Measurements from ENCODE around the gene LYST.

Gene LYST

DNA sequence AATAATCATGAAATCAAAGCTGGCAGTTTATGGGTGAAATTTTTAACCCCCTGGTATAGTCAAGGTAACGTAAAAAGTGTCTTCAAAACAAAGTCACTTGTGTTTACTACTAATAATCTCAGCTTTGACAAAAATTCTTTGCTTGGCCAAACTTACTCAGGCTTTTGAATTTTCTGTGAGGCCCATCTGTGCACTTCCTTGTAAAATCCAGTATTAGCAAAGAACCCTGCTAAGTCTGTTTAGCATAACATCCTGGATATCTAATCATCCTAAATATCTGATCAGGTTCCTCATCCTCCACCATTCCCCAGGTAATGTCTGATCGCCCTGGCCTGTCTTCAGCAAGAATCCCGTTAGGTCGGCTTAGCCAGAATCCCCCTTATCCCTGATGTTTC lies 3.0 kb downstream of the LYST start:
- no peaks in the 10 kb centered on the region for H3K9me2 ChIP-seq (replicated peaks; ENCODE audit: control insufficient read depth, low read length)
- TF ChIP-seq, protein P1, sequence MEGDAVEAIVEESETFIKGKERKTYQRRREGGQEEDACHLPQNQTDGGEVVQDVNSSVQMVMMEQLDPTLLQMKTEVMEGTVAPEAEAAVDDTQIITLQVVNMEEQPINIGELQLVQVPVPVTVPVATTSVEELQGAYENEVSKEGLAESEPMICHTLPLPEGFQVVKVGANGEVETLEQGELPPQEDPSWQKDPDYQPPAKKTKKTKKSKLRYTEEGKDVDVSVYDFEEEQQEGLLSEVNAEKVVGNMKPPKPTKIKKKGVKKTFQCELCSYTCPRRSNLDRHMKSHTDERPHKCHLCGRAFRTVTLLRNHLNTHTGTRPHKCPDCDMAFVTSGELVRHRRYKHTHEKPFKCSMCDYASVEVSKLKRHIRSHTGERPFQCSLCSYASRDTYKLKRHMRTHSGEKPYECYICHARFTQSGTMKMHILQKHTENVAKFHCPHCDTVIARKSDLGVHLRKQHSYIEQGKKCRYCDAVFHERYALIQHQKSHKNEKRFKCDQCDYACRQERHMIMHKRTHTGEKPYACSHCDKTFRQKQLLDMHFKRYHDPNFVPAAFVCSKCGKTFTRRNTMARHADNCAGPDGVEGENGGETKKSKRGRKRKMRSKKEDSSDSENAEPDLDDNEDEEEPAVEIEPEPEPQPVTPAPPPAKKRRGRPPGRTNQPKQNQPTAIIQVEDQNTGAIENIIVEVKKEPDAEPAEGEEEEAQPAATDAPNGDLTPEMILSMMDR (IDR thresholded peaks at IDR 0.05; ENCODE audit: low read depth, low read length, poor library complexity, severe bottlenecking), result no peak
- no peak for TF ChIP-seq EZH2phosphoT487 (IDR thresholded peaks at IDR 0.05; ENCODE audit: borderline replicate concordance, low read length)
- peaks cover 2% of the 10 kb centered on the region; the same call in 1 of the 2 replicates for H3K27me3 ChIP-seq (ENCODE audit: control insufficient read depth, low read length)
- H3K9me3 ChIP-seq (ENCODE audit: control insufficient read depth, insufficient read depth, low read length), result no peaks in the 10 kb centered on the region
- peaks cover 16% of the 10 kb centered on the region for H3F3A ChIP-seq (ENCODE audit: control insufficient read depth, insufficient read depth)
- H3K4me1 ChIP-seq (ENCODE audit: control insufficient read depth, low read length), result peaks cover 26% of the 10 kb centered on the region
- no peak overlapping the region for H3K27ac ChIP-seq (ENCODE audit: low read depth, low read length)
- no peak overlapping the region for H3K4me2 ChIP-seq (ENCODE audit: low read length)
- H3K79me2 ChIP-seq (ENCODE audit: control insufficient read depth, low read length), result peaks cover 7% of the 10 kb centered on the region
- no peak overlapping the region for H3K4me3 ChIP-seq (ENCODE audit: low read length)
- H4K20me1 ChIP-seq (ENCODE audit: control insufficient read depth, insufficient read depth, low read depth, low read length), result no peaks in the 10 kb centered on the region
- H3K36me3 ChIP-seq (ENCODE audit: control insufficient read depth, low read length), result no peaks in the 10 kb centered on the region

DNA sequence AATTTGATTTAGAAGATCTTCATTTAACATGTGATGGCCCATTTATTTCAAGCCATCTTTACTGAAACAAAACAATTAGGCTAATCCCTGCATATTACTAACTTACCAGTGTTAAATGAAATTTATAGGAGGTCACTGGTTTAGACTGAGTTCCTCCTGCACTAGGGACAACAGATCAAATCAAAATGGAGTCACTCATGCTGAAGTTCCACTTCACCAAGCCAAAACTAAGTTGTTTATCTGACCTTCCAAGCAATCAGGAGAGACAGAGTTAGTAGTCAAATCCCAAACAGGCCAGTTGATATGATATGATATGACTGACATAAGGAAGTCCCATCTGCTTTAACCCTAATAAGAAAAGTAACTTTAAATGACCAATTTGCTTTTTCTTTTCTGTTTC lies 4.8 kb downstream of the LYST start:
- peaks cover 6% of the 10 kb centered on the region; the same call in 1 of the 2 replicates for H3F3A ChIP-seq (ENCODE audit: control insufficient read depth, insufficient read depth)
- peaks cover 7% of the 10 kb centered on the region for H3K79me2 ChIP-seq (ENCODE audit: control insufficient read depth, low read length)
- H3K27ac ChIP-seq (ENCODE audit: low read depth, low read length), result no peak overlapping the region
- no peak for TF ChIP-seq EZH2phosphoT487 (IDR thresholded peaks at IDR 0.05; ENCODE audit: borderline replicate concordance, low read length)
- TF ChIP-seq, protein P1 (IDR thresholded peaks at IDR 0.05; ENCODE audit: low read depth, low read length, poor library complexity, severe bottlenecking), result no peak
- peaks cover 12% of the 10 kb centered on the region for H3K4me1 ChIP-seq (ENCODE audit: control insufficient read depth, low read length)
- H3K4me3 ChIP-seq (ENCODE audit: low read length), result no peak overlapping the region
- no peaks in the 10 kb centered on the region for H3K9me2 ChIP-seq (replicated peaks; ENCODE audit: control insufficient read depth, low read length)
- no peaks in the 10 kb centered on the region for H3K36me3 ChIP-seq (ENCODE audit: control insufficient read depth, low read length)
- no peak overlapping the region for H3K4me2 ChIP-seq (ENCODE audit: low read length)
- H3K9me3 ChIP-seq (ENCODE audit: control insufficient read depth, insufficient read depth, low read length), result no peaks in the 10 kb centered on the region
- H4K20me1 ChIP-seq (ENCODE audit: control insufficient read depth, insufficient read depth, low read depth, low read length), result no peaks in the 10 kb centered on the region
- H3K27me3 ChIP-seq (ENCODE audit: control insufficient read depth, low read length), result peaks cover 2% of the 10 kb centered on the region; the same call in 1 of the 2 replicates

DNA sequence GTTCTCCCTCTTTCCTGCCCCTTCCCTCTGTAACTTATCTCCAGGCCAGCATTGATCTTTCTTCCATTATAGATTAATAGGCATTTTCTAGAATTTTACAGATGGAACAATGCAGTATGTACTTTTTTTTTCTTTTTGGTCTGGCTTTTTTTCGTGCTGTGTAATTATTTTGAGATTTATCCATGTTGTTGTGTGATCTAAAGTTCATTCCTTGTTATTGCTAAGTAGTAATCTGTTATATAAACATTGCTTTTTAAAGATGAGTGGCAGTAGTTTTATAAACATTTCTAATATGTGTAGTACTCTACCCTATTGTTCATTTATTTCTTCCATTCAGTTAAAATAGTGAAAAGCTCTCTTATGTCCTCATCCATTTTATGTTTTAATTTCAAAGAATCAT lies 5.9 kb downstream of the LYST start:
- Histone ChIP-seq H4K20me1 (ENCODE audit: control insufficient read depth, insufficient read depth, low read depth, low read length) (no peaks in the 10 kb centered on the region), H3K36me3 (ENCODE audit: control insufficient read depth, low read length) (no peaks in the 10 kb centered on the region), H3K79me2 (ENCODE audit: control insufficient read depth, low read length) (peaks cover 7% of the 10 kb centered on the region), H3K27ac (ENCODE audit: low read depth, low read length) (no peak overlapping the region), H3K9me2 (replicated peaks; ENCODE audit: control insufficient read depth, low read length) (no peaks in the 10 kb centered on the region), H3K27me3 (ENCODE audit: control insufficient read depth, low read length) (no peaks in the 10 kb centered on the region; the same call in 1 of the 2 replicates), H3F3A (ENCODE audit: control insufficient read depth, insufficient read depth) (peaks cover 5% of the 10 kb centered on the region; the same call in 1 of the 2 replicates), H3K4me3 (ENCODE audit: low read length) (no peak overlapping the region), H3K9me3 (ENCODE audit: control insufficient read depth, insufficient read depth, low read length) (no peaks in the 10 kb centered on the region), H3K4me1 (ENCODE audit: control insufficient read depth, low read length) (peaks cover 9% of the 10 kb centered on the region), H3K4me2 (ENCODE audit: low read length) (no peak overlapping the region)
- no peak for TF ChIP-seq EZH2phosphoT487 (IDR thresholded peaks at IDR 0.05; ENCODE audit: borderline replicate concordance, low read length)
- TF ChIP-seq, protein P1 (IDR thresholded peaks at IDR 0.05; ENCODE audit: low read depth, low read length, poor library complexity, severe bottlenecking), result no peak

Measured in DOHH2 (cell line).